Natural killer cell treated with Interleukin-12 subunit alpha and Interleukin-12 subunit beta and Interleukin-15 and Interleukin-18, amount 100 ng/mL, for 72 hours (primary cell): Measurements from ENCODE around the gene GSPT2. TPM values are rescaled to one million over a fixed set of nuclear protein-coding genes. Genes with fewer than 3 reads are reported as not detected.

Experiments used
- ATAC-seq, 2 donors: fragments of 150-1000 bp; cut with Tn5 transposase in 1 of 2; sonication (Bioruptor Pico), chemical (Tn5 transposase) in 1 of 2; 2 replicates each; pipeline ENCODE4 v1.10.0; 2021
- DNase-seq: peaks from one replicate; pipeline ENCODE4 v3.0.0; 2022; ENCODE audit warnings: low spot score
- H3K27ac Mint-ChIP-seq, 2 donors: 1 replicate in 1 of 2; 2 replicates in 1 of 2; pipeline ENCODE4 v1.8.0; 2022; ENCODE audit warnings: mixed read lengths in 2 of 2, mild to moderate bottlenecking in 1 of 2, moderate library complexity in 1 of 2
- H3K27me3 Mint-ChIP-seq, 2 donors: 1 replicate in 1 of 2; 2 replicates in 1 of 2; pipeline ENCODE4 v1.8.0; 2022; ENCODE audit warnings: mixed read lengths in 2 of 2
- H3K36me3 Mint-ChIP-seq: one replicate; pipeline ENCODE4 v1.8.0; 2022; ENCODE audit warnings: mixed read lengths
- H3K4me1 Mint-ChIP-seq, 2 donors: 1 replicate in 1 of 2; 2 replicates in 1 of 2; pipeline ENCODE4 v1.8.0; 2022; ENCODE audit warnings: low read depth in 2 of 2, mixed read lengths in 2 of 2, mild to moderate bottlenecking in 1 of 2
- H3K4me3 Mint-ChIP-seq: one replicate; pipeline ENCODE4 v1.8.0; 2022; ENCODE audit warnings: mixed read lengths
- H3K9me3 Mint-ChIP-seq: 2 replicates; pipeline ENCODE4 v1.8.0; 2022; ENCODE audit warnings: mixed read lengths
- total RNA-seq, 2 donors: library from RNA; stranded (reverse); gene quantifications; one replicate each; pipeline ENCODE4 v1.2.3, GENCODE V29; 2022

GSPT2 gene
- total RNA-seq, 2 donors from 2014 or later = 9.8 to 12.2 TPM

DNA sequence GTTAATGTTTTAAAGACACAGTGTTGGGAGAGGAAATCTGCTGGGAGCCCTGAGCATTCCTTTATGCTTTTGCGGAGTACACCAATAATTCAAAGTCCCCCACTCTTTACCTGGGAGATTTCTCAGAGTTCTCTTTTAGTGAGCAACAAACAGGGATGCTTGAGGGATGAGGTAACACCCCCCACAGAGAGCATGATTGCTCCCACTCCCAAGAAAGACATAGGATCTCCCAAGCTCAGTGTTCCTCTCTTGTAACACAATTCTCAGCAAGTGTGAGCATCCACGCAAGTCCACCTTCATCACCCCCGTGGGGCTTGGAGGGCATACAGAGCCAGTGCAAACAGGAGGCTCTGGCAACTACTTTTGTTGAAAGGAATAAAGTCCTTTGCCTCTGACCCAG is 36.1 kb downstream of the GSPT2 start:
- Mint-ChIP-seq H3K4me3 (no peak overlapping the region), H3K36me3 (no peaks in the 10 kb centered on the region), H3K27me3 (peaks cover 21 to 33% of the 10 kb centered on the region in 2 donors), H3K9me3 (no peaks in the 10 kb centered on the region), H3K4me1 (no peaks in the 10 kb centered on the region), H3K27ac (no peak overlapping the region)
- DNase-seq = no peak
- no peak for ATAC-seq

DNA sequence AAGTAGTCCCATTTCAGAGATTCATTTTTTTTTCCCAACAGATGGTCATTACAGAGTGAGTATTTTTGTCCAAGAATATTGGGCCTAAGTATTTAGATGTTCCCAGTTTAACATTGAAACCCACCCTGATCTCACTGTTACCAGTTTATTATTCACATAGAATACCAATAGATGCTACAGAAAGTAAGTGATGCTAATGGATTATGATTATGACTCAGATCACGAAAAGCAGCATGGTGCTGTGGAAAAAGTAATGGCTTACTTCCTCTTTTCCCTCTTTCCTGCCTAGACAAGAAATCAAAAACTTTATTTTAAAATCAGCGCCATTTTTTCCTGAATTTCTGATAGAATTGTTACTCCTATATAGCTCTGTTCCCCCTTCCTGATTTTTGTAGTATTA is 51.9 kb downstream of the GSPT2 start:
- H3K27me3 Mint-ChIP-seq = peaks cover 19 to 31% of the 10 kb centered on the region in 2 donors
- no peaks in the 10 kb centered on the region for H3K4me1 Mint-ChIP-seq
- no peaks in the 10 kb centered on the region for H3K36me3 Mint-ChIP-seq
- no peaks in the 10 kb centered on the region for H3K9me3 Mint-ChIP-seq
- ATAC-seq (no peak), DNase-seq (no peak)
- H3K4me3 Mint-ChIP-seq = no peak overlapping the region
- H3K27ac Mint-ChIP-seq = no peak overlapping the region

Other genes with a start within 250 kb of the GSPT2 start
- gene NUDT11, start 246.8 kb upstream of the GSPT2 start, total RNA-seq = 1 to 10 TPM; 1.1 to 1.3 TPM
- not detected for gene CENPVL3, start 124.5 kb upstream of the GSPT2 start, total RNA-seq
- gene CENPVL2, start 60.6 kb upstream of the GSPT2 start, total RNA-seq = not detected
- gene CENPVL1, start 32.9 kb upstream of the GSPT2 start, total RNA-seq = not detected
- gene MAGED1, start 150.2 kb downstream of the GSPT2 start, total RNA-seq = 10 to 100 TPM; 30.4 to 35.2 TPM